ENCODE data around the gene ERG28. TPM values are rescaled to one million over a fixed set of nuclear protein-coding genes. Genes with fewer than 3 reads are reported as not detected.

Gene ERG28
- total and polyA plus RNA-seq, 11 donors: 5.7 to 15.1 (median 7.4) TPM

GRCh38 chr14:75627406-75627805 is 33.3 kb downstream of the ERG28 start:
- Histone ChIP-seq H3K27me3 (no peaks in the 10 kb centered on the region), H3K4me1 (peaks cover 0 to 15% (median 0%) of the 10 kb centered on the region in 12 donors), H3K36me3 (no peaks in the 10 kb centered on the region), H3K4me3 (no peak overlapping the region), H3K9me3 (no peaks in the 10 kb centered on the region), H3K27ac (peak overlapping the region in 1 of 12 donors; percentile 0)
- TF ChIP-seq, protein P1, sequence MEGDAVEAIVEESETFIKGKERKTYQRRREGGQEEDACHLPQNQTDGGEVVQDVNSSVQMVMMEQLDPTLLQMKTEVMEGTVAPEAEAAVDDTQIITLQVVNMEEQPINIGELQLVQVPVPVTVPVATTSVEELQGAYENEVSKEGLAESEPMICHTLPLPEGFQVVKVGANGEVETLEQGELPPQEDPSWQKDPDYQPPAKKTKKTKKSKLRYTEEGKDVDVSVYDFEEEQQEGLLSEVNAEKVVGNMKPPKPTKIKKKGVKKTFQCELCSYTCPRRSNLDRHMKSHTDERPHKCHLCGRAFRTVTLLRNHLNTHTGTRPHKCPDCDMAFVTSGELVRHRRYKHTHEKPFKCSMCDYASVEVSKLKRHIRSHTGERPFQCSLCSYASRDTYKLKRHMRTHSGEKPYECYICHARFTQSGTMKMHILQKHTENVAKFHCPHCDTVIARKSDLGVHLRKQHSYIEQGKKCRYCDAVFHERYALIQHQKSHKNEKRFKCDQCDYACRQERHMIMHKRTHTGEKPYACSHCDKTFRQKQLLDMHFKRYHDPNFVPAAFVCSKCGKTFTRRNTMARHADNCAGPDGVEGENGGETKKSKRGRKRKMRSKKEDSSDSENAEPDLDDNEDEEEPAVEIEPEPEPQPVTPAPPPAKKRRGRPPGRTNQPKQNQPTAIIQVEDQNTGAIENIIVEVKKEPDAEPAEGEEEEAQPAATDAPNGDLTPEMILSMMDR (IDR thresholded peaks at IDR 0.05): no peak
- no peak for TF ChIP-seq POLR2A (IDR thresholded peaks at IDR 0.05)
- ATAC-seq (no peak), DNase-seq (no peak)
- intact Hi-C loops (cut with DNase I): loop anchor here in 1 of 10 donors (5.0 kb wide), 1 partner anchor 35 kb away; no protein-coding TSS in a partner anchor
- WGBS, 4 donors: 81 to 96% (median 86%) methylated on average over 4 of the region's 4 CpGs

- Histone ChIP-seq H3K27ac (peak overlapping the region in 1 of 12 donors; percentile 0), H3K4me1 (peaks cover 0 to 15% (median 0%) of the 10 kb centered on the region in 12 donors), H3K36me3 (no peaks in the 10 kb centered on the region), H3K9me3 (no peaks in the 10 kb centered on the region), H3K4me3 (no peak overlapping the region), H3K27me3 (no peaks in the 10 kb centered on the region)
- DNase-seq: no peak
- 68 to 85% (median 79%) methylated on average over 3 of the region's 3 CpGs for WGBS, 4 donors
- no peak for TF ChIP-seq POLR2A (IDR thresholded peaks at IDR 0.05)
- TF ChIP-seq, protein P1 (IDR thresholded peaks at IDR 0.05): no peak
- intact Hi-C loops (cut with DNase I): loop anchor here in 1 of 10 donors (5.0 kb wide), 1 partner anchor 35 kb away; no protein-coding TSS in a partner anchor
- ATAC-seq: no peak
Measured at GRCh38 chr14:75626863-75627262, 33.8 kb downstream of the ERG28 start.

GRCh38 chr14:75626396-75626795 is 34.3 kb downstream of the ERG28 start:
- no peak overlapping the region for H3K27ac ChIP-seq
- WGBS, 4 donors: 93 to 100% (median 95%) methylated on average over 3 of the region's 3 CpGs
- no peaks in the 10 kb centered on the region for H3K36me3 ChIP-seq
- ATAC-seq (no peak), DNase-seq (no peak)
- no peak overlapping the region for H3K4me3 ChIP-seq
- H3K9me3 ChIP-seq: no peaks in the 10 kb centered on the region
- intact Hi-C loops (cut with DNase I): loop anchor here in 1 of 10 donors (5.0 kb wide), 1 partner anchor 34 kb away; no protein-coding TSS in a partner anchor
- no peaks in the 10 kb centered on the region for H3K27me3 ChIP-seq
- H3K4me1 ChIP-seq: peaks cover 0 to 16% (median 0%) of the 10 kb centered on the region in 12 donors
- TF ChIP-seq POLR2A (IDR thresholded peaks at IDR 0.05): no peak
- TF ChIP-seq, protein P1 (IDR thresholded peaks at IDR 0.05): no peak

- no peak overlapping the region for H3K4me3 ChIP-seq
- ATAC-seq (no peak), DNase-seq (no peak)
- H3K27ac ChIP-seq: no peak overlapping the region
- TF ChIP-seq POLR2A (IDR thresholded peaks at IDR 0.05): no peak
- TF ChIP-seq, protein P1 (IDR thresholded peaks at IDR 0.05): no peak
- no peaks in the 10 kb centered on the region for H3K9me3 ChIP-seq
- H3K4me1 ChIP-seq: peaks cover 0 to 30% (median 4%) of the 10 kb centered on the region in 12 donors
- H3K36me3 ChIP-seq: no peaks in the 10 kb centered on the region
- WGBS, 4 donors: 80 to 97% (median 90%) methylated on average over 3 of the region's 3 CpGs
- intact Hi-C loops (cut with DNase I): loop anchor here in 1 of 10 donors (5.0 kb wide), 1 partner anchor 33 kb away; no protein-coding TSS in a partner anchor
- H3K27me3 ChIP-seq: no peaks in the 10 kb centered on the region
Measured at GRCh38 chr14:75625034-75625433, 35.6 kb downstream of the ERG28 start.

All from heart left ventricle (tissue), 16 donors.